HPDE6-E6E7 (cell line): ENCODE data around the gene SARNP.

Experiments used
- DNase-seq: peaks from one replicate; pipeline ENCODE4 v3.0.0; 2011; ENCODE audit warnings: missing footprints; ENCODE audit errors: extremely low spot score

Gene SARNP

GRCh38 chr12:55724940-55725309, 92.6 kb downstream of the SARNP start:
- no peak for DNase-seq

GRCh38 chr12:55724226-55724939, 93.1 kb downstream of the SARNP start:
- DNase-seq: no peak

GRCh38 chr12:55723516-55724225, 93.9 kb downstream of the SARNP start:
- no peak for DNase-seq

GRCh38 chr12:55722948-55723347, 94.6 kb downstream of the SARNP start:
- DNase-seq: no peak

- DNase-seq: no peak
Observed at GRCh38 chr12:55721601-55722213, 95.8 kb downstream of the SARNP start.

- peak; percentile 65 for DNase-seq
Observed at GRCh38 chr12:55720894-55721444, 96.6 kb downstream of the SARNP start.

GRCh38 chr12:55720071-55720564, 97.4 kb downstream of the SARNP start, which contains the start of gene RDH5:
Gene RDH5 (plus strand): TSS chr12:55720393. CDS start chr12:55721185, 792 bp downstream.
- DNase-seq: no peak

GRCh38 chr12:55719371-55719770, 98.2 kb downstream of the SARNP start:
- no peak for DNase-seq

GRCh38 chr12:55718624-55719275, 98.8 kb downstream of the SARNP start:
- DNase-seq: no peak

GRCh38 chr12:55718015-55718414, 99.5 kb downstream of the SARNP start:
- DNase-seq: no peak

GRCh38 chr12:55717011-55718007, 100.2 kb downstream of the SARNP start:
- peak; percentile 70 for DNase-seq

GRCh38 chr12:55716582-55716957, 101.0 kb downstream of the SARNP start:
- no peak for DNase-seq

GRCh38 chr12:55715833-55716581, 101.5 kb downstream of the SARNP start, which contains the start of gene BLOC1S1:
Gene BLOC1S1 (plus strand): TSS chr12:55716046. CDS start chr12:55716052, 6 bp downstream.
- peak; percentile 93 for DNase-seq

GRCh38 chr12:55715169-55715764, 102.3 kb downstream of the SARNP start:
- no peak for DNase-seq

GRCh38 chr12:55713721-55714120, 103.8 kb downstream of the SARNP start:
- no peak for DNase-seq

- DNase-seq: no peak
Observed at GRCh38 chr12:55712700-55713415, 104.7 kb downstream of the SARNP start.

- no peak for DNase-seq
Observed at GRCh38 chr12:55711786-55712553, 105.6 kb downstream of the SARNP start.

- no peak for DNase-seq
Observed at GRCh38 chr12:55708695-55709233, 108.8 kb downstream of the SARNP start.
